HG02763 (cell line): ENCODE results near the gene PSMC2.
"Not testable (repeated sequence)": the region's sequence is repeated elsewhere in the genome, so short reads cannot be mapped to it uniquely, and the experiment has no call there.

Experiments used
- ATAC-seq: cut with Tn5 transposase; IDR thresholded peaks from one replicate; pipeline ENCODE4 v1.9.1; 2021; ENCODE audit warnings: mild to moderate bottlenecking, moderate library complexity; ENCODE audit not compliant: unreplicated experiment

PSMC2 gene

DNA sequence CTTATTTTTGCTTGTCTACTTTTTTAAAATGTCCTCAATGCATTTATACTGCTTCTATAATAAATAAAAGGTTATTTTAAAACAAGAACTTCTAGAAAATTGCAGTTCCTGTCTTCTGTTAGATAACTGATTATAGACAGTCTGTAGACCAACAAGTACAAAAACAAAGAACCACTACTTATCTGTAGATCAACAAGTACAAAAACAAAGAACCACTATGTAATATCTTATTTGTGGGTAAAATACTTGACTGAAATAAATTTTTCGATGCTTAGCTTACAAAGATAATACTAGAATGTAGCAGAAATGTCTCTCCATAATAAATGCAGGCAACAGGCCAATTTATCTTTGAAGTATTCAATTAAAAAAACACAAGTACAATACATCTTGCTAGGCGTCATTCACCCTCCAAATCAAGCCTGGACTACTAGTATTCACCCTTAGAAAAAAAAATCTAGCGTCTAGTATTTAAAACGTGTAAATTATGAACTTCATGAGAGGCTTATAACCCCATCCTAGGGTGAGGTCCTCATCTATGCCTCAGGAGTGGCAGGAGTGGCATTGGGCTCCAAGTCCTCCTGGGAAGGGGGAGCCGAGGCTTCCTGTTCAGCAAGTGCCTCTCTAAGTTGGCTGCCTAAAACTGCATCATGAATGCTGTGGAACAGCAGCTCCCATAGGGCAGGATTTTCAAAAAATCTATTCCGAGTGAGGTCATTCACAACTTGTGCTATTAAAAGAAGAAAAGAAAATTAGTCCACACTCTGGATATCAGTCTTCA lies 26.6 kb downstream of the PSMC2 start:
- ATAC-seq = no peak

- no peak for ATAC-seq
Observed at GRCh38 chr7:103379270-103379975, 32.0 kb downstream of the PSMC2 start.

DNA sequence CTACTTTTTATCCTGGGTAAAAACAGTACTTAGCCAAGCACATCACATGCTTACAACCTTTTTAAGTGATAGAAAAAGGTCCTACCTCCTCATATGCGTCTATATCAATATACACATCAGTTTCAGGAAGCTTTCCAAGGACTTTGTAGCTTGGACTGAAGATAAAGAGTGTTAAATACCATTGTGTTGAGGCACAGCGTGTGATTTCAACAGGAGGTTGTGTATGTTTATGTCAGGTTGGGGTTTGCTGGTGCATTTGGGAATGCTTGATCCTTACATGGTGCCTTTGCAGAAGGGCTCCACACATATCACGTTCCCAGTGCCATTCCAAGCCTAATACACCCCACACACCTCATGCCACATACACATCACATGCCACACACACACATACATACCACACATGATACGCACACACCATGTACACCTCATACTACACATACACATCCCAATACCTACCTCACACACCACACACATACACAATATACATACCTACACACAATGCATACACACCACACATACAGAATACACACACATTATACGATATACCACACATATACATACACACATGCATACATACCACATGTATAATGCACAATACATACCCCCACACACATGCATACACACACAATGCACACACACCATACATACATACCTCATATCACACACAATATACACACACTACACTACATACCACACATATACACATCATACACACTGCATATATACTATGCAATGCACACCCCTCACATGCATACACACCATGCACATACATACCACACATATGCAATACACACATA lies 33.1 kb downstream of the PSMC2 start:
- no peak for ATAC-seq

DNA sequence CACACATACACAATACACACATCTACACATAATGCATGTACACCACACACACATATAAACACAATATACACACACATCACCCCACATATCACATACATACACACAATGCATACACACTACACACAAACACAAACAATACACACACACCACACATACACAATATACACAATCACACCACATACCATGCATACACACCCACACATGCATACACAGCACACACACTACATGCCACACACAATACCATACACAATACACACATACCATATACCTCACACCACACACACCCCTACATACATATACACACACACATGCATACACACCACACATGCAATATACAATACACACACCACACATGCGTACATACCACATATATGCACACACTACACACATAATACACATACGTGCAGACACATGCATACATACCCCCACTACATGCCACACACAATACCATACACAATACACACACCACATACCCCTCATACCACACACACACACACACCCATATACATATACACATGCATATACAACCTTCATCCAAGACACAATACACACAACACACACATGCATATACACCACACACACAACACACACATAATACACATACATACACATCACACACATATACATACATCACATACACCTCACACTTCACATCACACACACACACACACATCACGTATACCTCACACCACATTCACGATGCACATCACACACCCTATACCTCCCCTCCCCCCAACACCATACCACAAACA lies 34.0 kb downstream of the PSMC2 start:
- ATAC-seq = no peak

DNA sequence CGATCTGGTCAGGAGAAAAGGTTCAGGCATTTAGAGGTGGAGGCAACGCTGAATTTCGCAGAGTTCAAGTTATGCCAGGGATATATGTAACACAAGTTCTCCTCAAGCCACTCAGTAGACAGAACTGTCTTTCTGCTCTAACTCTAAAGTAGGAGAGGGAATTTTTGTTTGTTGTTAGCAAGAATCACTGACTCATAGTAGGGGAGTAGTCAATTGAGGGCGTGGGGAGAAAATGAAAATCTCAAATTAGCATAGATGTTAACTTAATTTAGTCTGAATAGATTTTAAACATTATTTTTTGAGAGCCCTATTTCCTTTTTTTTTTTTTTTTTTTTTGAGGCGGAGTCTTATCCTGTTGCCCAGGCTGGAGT lies 34.6 kb downstream of the PSMC2 start:
- no peak for ATAC-seq

- no peak for ATAC-seq
Observed at GRCh38 chr7:103387242-103387641, 39.8 kb downstream of the PSMC2 start.

DNA sequence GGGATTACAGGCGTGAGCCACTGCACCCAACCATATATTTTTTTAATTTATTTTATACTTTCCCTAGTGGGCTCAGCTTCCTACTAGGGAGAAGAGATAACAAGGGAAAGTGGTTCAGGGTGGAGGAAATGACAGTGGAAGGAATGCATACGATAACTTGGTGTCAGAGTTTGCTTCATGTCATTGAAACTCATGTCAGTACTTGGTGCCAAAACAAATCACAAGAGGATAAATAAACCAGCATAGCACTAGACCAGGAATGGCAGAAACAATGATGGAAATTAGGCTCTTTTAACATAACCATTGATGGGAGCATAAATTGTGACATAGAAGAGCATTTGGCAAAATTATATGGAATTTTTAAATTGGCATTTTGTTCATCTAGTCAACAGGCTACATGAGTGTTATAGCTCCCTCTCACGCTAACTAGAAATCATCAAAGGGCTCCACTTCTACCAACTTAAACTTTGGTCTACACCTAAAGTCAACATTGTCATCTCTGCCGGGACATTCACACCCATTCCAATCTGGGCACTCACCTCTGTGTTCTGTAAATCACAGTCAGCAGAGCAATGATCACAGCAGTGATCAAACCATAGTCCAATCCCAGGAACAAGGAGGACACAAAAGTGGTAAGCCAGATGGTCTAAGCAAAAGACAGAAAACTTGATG lies 41.2 kb downstream of the PSMC2 start:
- ATAC-seq = no peak

- no peak for ATAC-seq
Observed at GRCh38 chr7:103389263-103389662, 41.8 kb downstream of the PSMC2 start.

GRCh38 chr7:103391150-103391549 lies 43.7 kb downstream of the PSMC2 start:
- no peak for ATAC-seq

GRCh38 chr7:103391976-103392375 lies 44.5 kb downstream of the PSMC2 start:
- no peak for ATAC-seq

GRCh38 chr7:103394566-103394965 lies 47.1 kb downstream of the PSMC2 start:
- no peak for ATAC-seq

- ATAC-seq = no peak
Observed at GRCh38 chr7:103395071-103395470, 47.6 kb downstream of the PSMC2 start.

DNA sequence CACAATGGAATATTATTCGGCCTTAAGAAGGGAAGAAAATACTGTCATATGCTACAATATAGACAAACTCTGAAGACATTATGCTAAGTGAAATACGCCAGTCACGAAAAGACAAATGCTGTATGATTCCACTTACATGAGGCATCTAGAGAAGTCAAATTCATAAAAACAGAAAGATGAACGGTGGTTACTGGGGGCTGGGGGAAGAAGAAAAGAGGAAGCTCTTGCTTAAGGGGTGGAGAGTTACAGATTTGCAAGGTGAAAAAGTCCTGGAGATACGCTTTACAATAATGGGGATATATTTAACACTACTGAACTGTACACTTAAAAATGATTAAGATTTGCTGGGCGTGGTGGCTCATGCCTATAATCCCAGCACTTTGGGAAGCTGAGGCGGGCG lies 49.0 kb downstream of the PSMC2 start:
- no peak for ATAC-seq

GRCh38 chr7:103398483-103399127 lies 51.2 kb downstream of the PSMC2 start:
- ATAC-seq = no peak

GRCh38 chr7:103399687-103400086 lies 52.2 kb downstream of the PSMC2 start:
- ATAC-seq = not testable (repeated sequence)

DNA sequence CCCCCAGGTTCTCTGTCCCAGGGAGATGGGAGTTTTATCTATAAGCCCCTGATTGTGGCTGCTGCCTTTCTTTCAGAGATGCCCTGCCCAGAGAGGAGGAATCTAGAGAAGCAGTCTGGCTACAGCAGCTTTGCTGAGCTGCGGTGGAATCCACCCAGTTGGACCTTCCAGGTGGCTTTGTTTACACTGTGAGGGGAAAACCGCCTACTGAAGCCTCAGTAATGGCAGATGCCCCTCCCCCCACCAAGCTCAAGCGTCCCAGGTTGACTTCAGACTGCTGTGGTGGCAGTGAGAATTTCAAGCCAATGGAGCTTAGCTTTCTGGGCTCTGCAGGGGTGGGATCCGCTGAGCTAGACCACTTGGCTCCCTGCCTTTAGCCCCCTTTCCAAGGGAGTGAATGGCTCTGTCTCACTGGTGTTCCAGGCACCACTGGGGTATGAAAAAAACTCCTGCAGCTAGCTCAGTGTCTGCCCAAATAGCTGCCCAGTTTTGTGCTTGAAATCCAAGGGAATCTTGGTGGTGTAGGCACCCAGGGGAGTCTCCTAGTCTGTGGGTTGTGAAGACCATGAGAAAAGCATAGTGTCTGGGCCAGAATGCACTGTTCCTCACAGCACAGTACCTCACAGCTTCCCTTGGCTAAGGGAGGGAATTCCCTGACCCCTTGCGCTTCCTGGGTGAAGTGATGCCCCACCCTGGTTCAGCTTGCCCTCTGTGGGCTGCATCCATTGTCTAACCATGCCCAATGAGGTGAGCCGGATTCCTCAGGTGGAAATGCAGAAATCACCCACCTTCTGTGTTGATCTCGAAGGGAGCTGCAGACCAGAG lies 58.6 kb downstream of the PSMC2 start:
- ATAC-seq = not testable (repeated sequence)

DNA sequence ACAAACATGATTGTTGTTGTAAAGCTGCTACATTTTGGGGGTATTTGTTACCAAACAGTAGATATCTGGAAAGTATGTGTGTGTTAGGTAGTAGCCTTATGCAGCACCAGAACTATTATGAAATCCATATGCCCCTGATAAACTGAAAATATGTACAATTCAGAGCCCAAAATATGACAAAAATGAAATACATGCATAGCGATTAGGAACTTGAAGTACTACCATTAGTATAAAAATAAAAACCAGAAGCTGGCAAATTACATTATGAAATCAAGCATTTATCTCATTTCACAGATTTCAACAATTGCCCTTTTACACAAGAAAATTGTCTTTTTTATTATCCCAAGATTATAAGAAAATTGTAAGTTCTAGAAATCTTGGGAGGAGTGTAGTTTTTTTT lies 64.7 kb downstream of the PSMC2 start:
- no peak for ATAC-seq

- ATAC-seq = no peak
Observed at GRCh38 chr7:103413407-103413806, 66.0 kb downstream of the PSMC2 start.

DNA sequence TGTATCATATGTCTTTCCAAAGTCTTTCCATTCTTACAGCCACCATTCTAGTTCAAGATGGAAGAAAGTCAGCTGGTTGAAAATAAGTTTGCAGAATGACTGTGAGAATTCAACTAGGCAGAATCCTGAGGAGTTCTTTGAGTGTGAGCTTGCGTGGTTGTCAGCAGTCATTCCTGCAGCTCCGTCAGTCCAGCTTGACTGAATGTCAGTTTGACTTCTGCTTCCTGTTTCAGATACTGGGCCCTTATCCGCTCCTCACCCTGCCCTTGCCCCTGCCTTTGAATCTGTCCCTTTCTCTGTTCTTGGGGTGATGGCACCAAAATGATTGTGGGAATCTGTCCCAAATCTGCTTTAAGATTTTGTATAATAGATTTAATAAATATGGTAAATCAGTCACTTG lies 70.8 kb downstream of the PSMC2 start:
- no peak for ATAC-seq
